ENCODE measurements around the gene UBE2E1.
"Not testable (repeated sequence)": the region's sequence is repeated elsewhere in the genome, so short reads cannot be mapped to it uniquely, and the experiment has no call there.

UBE2E1 gene

GRCh38 chr3:23879485-23879884, 73.7 kb downstream of the UBE2E1 start:
- no peak for DNase-seq (ENCODE audit: low read depth, low spot score)

- DNase-seq (ENCODE audit: low read depth, low spot score), result no peak
Measured at GRCh38 chr3:23880703-23881339, 75.1 kb downstream of the UBE2E1 start.

DNA sequence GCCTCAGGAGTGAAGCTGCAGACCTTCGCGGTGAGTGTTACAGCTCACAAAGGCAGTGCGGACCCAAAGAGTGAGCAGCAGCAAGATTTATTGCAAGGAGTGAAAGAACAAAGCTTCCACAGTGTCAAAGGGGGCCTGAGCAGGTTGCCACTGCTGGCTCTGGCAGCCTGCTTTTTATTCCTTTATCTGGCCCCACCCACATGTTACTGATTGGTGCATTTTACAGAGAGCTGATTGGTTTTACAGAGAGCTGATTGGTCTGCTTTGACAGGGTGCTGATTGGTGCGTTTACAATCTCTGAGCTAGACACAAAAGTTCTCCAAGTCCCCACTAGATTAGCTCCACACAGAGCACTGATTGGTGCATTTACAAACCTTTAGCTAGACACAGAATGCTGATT, 76.2 kb downstream of the UBE2E1 start:
- DNase-seq (ENCODE audit: low read depth, low spot score), result not testable (repeated sequence)

- no peak for DNase-seq (ENCODE audit: low read depth, low spot score)
Measured at GRCh38 chr3:23882487-23882918, 76.7 kb downstream of the UBE2E1 start.

DNA sequence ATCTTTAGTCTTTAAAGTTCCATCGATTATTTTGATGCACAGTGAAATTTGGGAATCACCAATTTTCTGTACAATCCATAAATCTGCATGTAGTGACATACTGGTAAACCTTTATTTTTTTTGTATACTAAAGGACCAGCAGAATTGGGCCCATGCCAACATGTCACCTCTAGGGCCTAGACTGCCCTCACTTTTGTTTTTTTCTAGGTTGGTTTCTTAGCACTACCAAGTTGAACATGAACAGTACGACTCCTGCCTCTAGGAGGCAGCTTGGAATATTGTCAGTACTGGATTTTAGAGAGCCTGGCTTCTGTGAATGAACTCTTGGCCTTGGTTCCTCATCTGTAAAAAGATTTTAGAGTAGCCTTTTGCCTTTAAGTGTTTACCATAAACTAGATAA, 78.7 kb downstream of the UBE2E1 start:
- no peak for DNase-seq (ENCODE audit: low read depth, low spot score)

- DNase-seq (ENCODE audit: low read depth, low spot score), result no peak
Measured at GRCh38 chr3:23885210-23885609, 79.5 kb downstream of the UBE2E1 start.

- no peak for DNase-seq (ENCODE audit: low read depth, low spot score)
Measured at GRCh38 chr3:23886311-23886710, 80.6 kb downstream of the UBE2E1 start.

- DNase-seq (ENCODE audit: low read depth, low spot score), result no peak
Measured at GRCh38 chr3:23888617-23889228, 83.0 kb downstream of the UBE2E1 start.

- DNase-seq (ENCODE audit: low read depth, low spot score), result no peak
Measured at GRCh38 chr3:23889386-23889785, 83.6 kb downstream of the UBE2E1 start.

DNA sequence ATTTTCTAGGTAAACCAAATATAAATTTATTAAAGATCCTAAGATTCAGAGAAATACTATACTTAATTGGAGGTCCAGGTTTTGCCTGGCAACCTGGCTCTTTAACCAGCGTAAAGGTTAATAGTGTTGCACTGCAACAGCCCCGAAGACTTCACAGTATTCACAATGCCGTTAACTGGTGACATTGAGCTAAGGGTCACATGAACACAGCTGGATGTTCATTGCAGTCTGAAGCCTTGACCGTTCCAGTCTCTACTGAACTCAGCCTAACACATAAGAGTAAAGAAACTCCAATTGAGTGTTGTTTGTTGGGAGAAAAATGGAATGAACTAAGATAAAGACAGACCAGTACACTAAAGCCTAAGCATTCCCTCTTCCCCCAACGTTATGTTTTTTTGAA, 84.2 kb downstream of the UBE2E1 start:
- DNase-seq (ENCODE audit: low read depth, low spot score), result no peak

DNA sequence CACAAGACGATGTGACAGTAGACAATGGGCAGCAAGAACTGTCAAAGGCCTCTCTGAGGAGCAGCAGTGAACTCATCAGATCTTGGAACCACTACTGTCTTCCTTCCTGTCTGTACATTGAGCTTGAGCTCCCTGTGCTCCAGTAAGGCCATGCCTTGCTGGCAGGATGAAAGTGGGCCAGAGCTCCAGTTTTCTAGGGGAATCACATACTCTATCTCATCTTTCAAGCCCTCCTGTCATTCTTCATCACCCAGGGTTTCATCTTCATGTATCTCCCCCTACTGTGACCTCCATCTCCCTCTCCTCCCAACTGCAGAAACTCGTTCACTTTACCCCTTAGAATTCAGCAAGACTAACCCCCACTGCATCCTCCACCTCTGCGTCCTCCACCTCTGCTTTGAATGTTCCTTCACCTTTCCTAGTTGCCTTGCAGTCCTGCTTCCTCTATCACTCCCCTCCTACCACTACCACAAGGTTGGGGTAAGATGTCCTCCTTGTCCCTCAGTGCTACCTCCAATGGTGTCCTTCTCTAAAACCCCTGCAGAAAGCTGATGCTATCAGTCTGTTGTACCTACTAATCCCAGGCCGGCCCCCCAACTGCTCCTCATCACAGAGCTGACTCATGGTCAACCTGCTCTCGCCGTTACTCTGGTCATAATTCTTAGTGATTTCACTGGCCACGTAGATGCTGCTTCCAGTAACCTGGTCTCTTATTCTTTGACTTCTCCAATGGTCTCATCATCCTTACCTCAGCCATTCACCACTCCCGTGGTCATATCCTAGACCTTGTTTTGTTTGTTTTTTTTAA, 88.7 kb downstream of the UBE2E1 start:
- DNase-seq (ENCODE audit: low read depth, low spot score), result no peak

DNA sequence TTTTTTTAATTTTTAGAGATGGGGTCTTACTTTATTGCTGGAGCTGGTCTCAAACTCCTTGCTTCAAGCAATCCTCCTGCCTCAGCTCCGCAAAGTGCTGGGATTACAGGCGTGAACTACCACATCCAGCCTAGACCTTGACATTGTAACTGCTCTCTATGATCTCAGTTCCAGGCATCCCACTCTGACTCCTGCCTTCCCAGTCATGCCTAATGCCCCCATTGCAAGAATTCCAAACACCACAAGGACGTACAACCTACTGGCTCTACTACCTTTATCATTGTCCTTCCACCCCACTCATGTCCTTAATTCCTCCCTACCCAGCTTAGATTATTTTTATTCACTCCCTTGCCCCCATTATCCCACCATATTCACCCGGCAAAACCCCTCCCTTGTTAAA, 89.4 kb downstream of the UBE2E1 start:
- DNase-seq (ENCODE audit: low read depth, low spot score), result no peak

GRCh38 chr3:23900744-23901143, 95.0 kb downstream of the UBE2E1 start:
- no peak for DNase-seq (ENCODE audit: low read depth, low spot score)

DNA sequence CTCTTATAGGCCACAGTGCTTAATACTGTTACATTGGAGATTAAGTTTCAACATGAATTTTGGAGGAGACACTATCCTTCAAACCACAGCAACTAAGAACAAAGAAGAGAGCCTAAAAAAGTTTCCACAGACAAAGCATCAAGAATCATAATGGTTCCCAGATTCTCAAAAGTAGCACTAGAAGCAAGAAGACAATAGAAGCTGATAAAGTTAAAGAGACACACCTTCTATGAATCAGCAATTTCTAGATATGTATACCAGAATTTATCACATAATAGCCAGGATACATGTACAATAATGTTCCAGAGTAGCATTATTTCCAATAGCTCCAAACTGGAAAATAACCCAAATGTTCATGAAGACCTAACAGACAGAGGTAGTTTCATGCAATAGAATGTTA, 98.8 kb downstream of the UBE2E1 start:
- no peak for DNase-seq (ENCODE audit: low read depth, low spot score)

DNA sequence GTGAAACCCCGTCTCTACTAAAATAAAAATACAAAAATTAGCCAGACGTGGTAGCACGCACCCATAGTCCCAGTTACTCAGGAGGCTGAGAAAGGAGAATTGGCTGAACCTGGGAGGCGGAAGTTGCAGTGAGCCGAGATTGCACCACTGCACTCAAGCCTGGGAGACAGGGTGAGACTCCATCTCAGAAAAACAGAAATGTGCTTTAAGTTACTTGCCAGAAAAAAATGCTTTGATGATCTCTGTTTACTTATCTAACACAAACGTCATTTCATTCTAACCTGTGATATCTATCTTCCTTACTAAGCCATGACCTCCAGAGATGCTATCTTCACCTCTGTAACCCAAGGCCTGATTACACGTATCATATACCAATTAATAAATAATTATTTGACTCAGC, 103.6 kb downstream of the UBE2E1 start:
- DNase-seq (ENCODE audit: low read depth, low spot score), result no peak

DNA sequence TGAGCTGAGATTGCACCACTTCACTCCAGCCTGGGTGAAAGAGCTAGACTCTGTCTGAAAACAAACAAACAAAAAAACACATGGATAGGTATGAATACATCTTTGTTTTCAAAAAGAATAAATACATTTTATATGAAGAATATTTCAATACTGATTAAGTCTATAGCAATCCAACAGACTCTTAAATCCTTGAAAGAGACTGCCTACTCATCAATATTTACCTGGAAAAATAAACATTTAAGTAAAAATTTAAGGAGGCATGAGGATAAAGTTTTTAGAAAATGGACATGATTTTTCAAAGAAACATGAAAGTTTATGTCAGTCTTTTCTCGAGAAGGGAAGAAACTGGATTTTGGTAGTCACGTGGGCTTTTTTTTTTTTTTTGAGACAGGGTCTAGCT, 105.6 kb downstream of the UBE2E1 start:
- no peak for DNase-seq (ENCODE audit: low read depth, low spot score)

GRCh38 chr3:23912335-23912734, 106.6 kb downstream of the UBE2E1 start:
- not testable (repeated sequence) for DNase-seq (ENCODE audit: low read depth, low spot score)

DNA sequence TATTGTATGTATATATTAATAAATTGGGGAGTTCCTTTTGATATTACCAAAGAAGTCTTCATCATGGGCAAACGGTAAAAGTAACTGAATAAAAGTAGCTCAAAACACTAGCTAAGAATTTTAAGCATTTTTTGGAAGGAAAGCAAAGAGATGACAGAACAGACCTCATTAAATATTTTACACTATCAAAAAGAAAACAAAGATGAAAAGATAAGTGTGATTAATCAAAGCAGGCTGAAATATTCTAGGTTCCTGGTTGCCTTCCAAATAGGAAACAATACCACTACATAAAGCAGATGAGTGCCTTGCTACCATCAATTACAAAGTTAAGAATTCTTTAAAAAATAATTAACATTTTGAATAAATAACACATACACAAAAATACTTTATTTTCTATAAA, 107.4 kb downstream of the UBE2E1 start:
- DNase-seq (ENCODE audit: low read depth, low spot score), result no peak

DNA sequence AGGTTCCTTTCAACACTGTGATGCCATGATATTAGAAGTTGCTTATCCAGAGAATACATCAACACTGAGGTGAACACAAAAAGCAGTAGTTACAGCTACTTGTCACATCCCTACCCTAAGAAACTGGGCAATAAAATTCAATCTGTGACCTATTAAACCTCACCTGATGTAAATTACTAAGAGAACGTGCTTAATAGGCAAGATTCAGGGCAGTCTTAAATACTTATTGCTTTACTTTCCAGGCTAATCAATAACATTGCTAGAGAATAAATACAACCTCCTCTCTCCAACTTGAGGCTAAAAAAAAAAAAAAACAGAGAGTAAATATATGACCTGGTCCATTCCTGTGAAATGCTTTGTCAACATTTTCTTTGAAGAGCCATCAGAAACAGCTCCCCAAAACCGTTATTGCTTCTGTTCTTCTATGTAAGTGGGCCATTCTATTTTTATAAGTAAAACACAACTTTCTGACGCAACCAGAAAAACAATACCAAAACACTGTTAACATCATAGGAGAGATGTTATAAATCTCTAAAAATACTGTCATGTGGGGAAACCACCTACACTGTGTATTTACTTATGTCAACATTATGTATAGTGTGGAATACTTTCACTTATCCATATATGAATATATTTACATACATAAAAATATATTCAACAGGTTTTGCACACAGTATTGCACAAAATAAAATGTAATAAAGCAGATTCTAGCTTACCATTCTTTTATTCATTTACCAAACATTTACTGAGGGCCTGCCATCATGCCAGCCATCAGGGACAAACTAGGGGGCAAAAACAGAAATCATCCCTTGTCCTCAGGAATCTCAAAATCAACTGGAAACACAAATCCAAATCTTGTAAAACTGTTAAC, 108.4 kb downstream of the UBE2E1 start:
- no peak for DNase-seq (ENCODE audit: low read depth, low spot score)

DNA sequence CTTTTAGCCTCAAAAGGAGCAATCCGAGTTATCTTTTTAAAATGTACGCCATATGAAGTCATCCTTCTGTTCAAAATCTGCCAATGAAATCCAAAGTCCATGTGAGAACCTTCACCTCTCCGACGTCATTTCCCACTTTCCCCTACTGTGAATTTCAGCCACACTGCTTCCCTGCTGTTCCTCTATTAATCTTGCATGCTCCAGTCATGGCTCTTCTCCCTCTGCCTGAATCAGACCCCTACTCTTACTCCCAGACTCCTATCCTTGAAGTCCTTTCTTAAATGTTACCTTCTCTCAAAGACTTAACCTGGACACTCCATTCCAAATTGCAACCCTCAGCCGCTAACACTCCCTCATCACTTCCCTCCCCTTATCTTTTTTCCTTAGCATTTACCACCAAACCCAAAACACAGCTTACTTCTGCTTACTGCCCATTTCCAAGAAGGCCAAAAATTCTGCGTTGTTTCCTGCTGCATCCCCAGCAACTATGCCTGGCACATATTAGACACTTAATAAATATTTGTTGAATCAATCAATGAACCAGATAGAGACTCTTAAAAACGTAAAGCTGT, 109.9 kb downstream of the UBE2E1 start:
- no peak for DNase-seq (ENCODE audit: low read depth, low spot score)

GRCh38 chr3:23916152-23916885, 110.6 kb downstream of the UBE2E1 start:
- DNase-seq (ENCODE audit: low read depth, low spot score), result no peak

All from ELF-1 (cell line).